Spleen (tissue), 7 donors: Measurements from ENCODE around the gene WNK2.

Experiments used
- CTCF ChIP-seq, 11 experiments: fragments of 200-600 bp in 7 of 11; fragments of 450-650 bp in 4 of 11; sonication (generic) in 4 of 11; IDR thresholded peaks in 8 of 11; conservative IDR thresholded peaks in 3 of 11; 1 replicate in 7 of 11; 2 replicates in 4 of 11; pipeline versions ENCODE4 v1.4.0 to v1.8.0; 2016 to 2021; ENCODE audit warnings: antibody characterized with exemption in 11 of 11, inconsistent platforms in 4 of 11, mild to moderate bottlenecking in 1 of 11
- POLR2A ChIP-seq, 3 donors: fragments of 450-650 bp; IDR thresholded peaks; one replicate each; pipeline ENCODE4 v1.5.1; 2017; ENCODE audit warnings: antibody characterized with exemption in 3 of 3, mild to moderate bottlenecking in 1 of 3
- donor health status: DM: no; HTN: no; CAD: no; lungs with moderate emphysema.
- donor health status: DM: no; HTN: no; CAD: no.
- donor health status: DM: no; HTN: no; CAD: no.

- TF ChIP-seq CTCF (IDR thresholded peaks at IDR 0.05 in 8 of 11, conservative IDR thresholded peaks at IDR 0.05 in 3 of 11) (no peak), POLR2A (IDR thresholded peaks at IDR 0.05) (no peak)
Measured at GRCh38 chr9:93235300-93235960, 51.5 kb downstream of the WNK2 start.
